HG03565 (cell line): ENCODE measurements around the gene ARHGAP5.

Experiments used
- ATAC-seq: cut with Tn5 transposase; IDR thresholded peaks from one replicate; pipeline ENCODE4 v1.9.1; 2021; ENCODE audit warnings: mild to moderate bottlenecking, moderate library complexity; ENCODE audit not compliant: unreplicated experiment

The ARHGAP5 gene

DNA sequence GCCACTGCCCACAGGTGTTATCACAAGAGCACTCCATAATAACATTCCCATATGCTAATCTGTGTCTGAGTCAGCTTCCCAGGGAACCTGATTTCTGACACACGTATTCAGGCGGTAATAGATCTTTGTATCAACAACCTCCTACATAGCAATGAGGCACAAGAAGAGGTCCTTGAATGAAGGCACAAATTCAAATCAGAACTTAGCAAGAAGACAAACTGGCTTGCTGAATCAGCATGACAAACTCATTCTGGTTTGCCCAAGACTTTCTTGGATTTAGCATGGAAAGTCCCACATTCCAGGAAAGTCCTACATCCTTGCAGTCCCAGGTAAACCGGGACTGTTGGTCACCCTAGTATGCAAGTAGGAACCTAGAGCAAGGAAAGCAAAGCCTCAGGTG is 90.8 kb downstream of the ARHGAP5 start:
- no peak for ATAC-seq

DNA sequence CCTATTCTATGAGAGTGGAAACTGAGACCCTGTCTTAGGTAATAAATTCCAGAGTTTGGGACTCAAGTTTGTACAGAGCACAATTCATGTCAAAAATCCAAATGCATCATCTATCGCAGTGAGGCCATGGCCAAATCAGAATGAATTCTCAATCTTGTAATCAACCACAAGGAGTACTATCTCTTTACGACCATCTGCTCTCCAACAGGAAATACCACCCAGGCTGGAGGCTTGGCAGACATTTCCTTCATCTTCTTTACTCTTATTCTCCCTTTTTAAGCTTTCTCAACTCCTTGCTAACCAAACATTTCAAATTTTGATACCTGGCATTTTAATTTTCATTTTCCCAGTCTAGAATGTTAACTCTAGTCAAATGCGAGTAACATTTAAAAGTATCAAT is 92.1 kb downstream of the ARHGAP5 start:
- no peak for ATAC-seq

GRCh38 chr14:32171469-32171868 is 94.4 kb downstream of the ARHGAP5 start:
- ATAC-seq: no peak

DNA sequence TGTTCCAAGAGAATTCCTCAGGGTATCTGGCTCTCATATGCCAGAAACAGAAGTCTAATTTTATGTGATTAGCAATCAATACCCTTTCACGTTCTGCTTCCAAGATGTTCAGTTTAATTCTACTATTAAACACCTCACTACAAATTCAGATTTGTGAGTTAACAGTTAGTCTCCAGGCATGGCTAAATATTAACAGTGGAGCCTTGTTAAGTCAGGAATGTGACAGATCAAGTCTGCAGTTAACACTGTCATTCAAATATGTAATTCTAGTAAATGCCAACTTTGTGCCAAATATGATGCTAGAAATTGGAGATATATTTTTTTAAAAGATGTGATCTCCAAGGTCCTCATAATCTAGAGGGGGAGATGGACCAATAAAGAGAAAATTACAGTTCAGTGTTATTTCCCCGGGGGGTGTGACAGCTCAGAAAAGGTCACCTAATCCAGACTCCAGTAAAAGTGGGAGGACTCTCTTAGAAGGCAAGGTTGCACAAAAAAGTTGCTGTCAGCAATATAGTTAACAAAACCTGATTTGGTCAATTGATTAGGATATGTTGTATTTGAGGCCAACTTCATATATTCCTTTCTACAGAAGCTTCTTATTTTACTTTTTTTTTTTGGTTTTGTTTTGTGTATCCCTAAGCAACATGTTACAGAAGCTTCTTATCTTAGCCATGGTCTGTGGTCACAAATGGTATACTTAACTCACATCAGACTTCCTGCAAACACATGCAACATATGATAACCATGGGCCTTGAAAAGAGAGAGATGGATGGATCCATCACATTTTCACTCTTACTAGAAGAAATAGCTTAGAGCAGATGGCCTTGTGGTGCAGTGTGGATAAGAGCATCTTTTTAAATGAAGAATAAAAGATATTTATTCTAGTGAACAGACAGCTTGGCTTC is 106.3 kb downstream of the ARHGAP5 start:
- ATAC-seq: no peak

DNA sequence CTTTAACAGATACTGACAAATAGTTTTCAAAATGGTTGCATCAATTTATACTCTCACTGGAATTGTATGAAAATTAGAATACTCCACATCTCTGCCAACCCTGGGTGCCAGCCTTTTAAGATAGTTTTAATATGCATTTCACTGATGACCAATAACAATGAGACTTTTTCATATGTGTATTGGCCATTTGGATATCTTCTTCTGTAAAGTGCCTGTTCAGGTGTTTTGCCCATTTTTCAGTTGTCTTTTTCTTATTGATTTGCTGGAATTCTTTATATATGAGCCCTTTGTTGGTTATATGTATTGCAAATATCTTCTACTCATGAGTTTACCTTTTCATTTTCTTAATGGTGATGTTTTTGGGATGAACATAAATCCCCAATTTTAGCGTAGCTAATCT is 108.0 kb downstream of the ARHGAP5 start:
- ATAC-seq: no peak

DNA sequence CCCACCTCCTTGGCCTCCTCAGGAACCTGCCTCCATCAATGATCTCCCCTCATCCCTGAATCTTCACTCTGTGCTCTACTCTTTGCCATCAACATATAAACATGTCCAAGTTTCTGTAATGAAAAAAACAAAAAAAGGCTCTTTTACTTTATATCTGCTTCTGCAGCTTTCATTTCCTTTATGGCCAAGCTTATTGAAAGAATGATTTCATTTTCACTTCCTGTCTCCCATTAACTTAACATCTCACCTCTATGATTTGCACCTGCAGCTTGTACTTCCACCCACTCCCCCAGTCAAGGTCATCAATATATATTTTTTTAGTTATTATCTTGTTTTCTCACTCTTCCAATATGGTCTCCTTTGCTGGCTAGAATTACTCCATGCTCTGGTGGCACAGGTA is 109.1 kb downstream of the ARHGAP5 start:
- no peak for ATAC-seq

DNA sequence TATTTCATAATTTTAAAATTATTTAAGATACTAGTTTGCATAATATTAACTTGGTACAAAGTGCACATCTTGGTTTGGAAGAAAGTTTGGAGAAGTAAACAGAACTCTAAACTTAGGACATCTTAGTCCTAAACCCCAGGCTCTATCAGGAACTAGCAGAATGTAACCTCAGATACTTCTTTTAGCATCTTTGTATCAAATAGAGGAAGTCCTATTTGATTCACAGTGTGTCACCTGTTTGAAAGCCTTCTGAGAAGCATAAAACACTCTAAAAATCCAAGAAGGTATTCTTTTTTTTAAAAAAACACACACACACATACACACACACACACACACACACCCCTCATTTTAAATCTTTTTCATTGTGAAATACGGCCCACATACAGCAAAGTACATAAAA is 112.7 kb downstream of the ARHGAP5 start:
- ATAC-seq: no peak

- no peak for ATAC-seq
Measured at GRCh38 chr14:32190673-32191072, 113.6 kb downstream of the ARHGAP5 start.

GRCh38 chr14:32192712-32193373 is 115.7 kb downstream of the ARHGAP5 start:
- ATAC-seq: no peak

DNA sequence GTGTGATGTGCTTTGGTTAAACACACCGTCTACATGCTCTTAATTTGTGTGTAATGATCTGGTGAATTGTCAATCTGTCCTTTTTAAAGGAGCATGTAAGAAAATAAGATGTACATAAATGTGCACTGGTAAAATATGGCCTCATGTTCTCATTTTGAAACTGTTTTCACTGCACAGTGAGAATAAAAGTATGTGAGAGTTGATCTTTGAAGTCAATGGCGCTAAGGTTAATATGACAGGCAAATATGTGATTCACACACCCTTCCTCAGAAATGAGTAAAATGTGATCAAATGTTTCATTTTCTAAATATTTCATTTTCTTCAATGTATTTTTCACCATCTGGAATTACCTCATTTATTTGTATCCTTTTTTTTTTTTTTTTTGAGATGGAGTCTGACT is 116.4 kb downstream of the ARHGAP5 start:
- ATAC-seq: no peak

DNA sequence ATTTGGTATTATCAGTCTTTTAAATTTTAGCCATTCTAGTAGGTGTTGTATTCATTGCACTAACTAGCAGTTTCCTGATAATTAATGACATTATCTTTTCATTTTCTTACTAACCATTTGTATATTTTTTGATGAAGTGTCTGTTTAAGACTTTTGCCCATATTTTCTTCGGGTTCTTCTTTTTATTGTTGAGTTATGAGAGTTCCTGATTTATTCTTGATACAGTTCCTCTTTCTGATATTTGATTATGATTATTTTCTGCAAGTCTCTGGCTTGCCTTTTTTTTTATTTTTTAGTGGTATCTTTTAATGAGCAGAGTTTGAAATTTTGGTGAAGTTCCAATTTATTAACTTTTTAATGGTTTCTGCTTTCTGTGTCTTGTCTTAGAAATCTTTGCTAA is 118.5 kb downstream of the ARHGAP5 start:
- ATAC-seq: no peak

DNA sequence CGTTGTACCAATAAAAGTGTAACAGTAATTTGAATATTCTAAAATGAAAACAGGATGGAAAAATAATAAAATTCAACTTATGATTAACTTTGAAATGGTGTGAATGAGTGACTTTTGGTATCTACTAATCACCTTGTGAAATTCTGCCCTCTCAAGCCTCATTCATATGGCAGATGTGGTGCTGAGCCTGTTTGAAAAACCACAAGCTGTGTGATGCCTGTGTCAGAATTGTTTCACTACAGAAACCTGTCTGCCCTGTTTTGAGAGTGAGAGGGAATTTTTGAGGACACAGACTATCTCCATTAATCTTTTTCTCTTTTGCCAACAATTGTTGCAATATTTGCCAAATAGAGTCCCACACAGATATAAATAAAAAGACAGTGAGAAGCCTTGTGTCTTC is 120.8 kb downstream of the ARHGAP5 start:
- ATAC-seq: peak; percentile 43

DNA sequence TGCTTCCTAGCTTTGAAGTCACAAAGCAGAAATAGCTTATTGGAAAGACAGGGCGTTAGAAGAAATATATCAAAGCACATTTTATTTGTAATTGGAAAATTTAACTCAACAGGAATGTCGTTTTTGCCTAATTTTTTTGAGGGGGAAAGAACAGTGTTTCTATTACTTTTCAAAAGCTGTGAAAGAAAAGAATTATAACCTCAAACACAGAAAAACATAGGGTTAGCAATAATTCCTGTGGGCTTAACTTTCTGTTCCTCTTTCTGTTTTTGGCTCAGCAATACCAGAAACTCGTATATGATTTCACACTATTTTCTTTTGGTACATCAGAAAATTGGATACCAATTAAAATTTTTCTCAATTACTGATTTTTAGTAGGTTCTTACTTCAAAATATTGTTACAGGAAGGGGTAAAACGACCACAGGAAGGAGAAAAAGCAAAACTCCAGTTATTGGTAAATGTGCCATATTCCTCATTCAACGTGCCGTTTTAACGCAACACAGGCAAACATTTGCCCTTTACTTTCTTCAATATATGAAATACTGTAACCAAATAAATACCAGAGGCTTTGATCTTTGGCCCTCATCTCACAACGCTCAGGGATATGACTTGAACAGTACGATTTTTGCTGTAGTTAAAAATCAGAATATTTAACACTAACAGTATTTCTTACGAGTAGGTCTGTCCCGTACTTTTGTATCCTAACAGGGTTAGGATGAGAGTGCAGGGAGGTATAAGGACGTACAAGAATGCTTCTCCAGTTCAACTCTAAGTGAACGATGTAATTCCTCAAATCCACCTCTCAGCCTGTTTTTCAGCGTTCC is 123.5 kb downstream of the ARHGAP5 start:
- ATAC-seq: no peak

GRCh38 chr14:32201193-32201815 is 124.2 kb downstream of the ARHGAP5 start:
- ATAC-seq: peak; percentile 31

GRCh38 chr14:32201816-32202490 is 124.8 kb downstream of the ARHGAP5 start, which contains the start of gene RNU6-7:
Gene RNU6-7, plus strand, starts transcription at chr14:32202045.
- no peak for ATAC-seq

GRCh38 chr14:32202491-32202997 is 125.4 kb downstream of the ARHGAP5 start:
- ATAC-seq: no peak

DNA sequence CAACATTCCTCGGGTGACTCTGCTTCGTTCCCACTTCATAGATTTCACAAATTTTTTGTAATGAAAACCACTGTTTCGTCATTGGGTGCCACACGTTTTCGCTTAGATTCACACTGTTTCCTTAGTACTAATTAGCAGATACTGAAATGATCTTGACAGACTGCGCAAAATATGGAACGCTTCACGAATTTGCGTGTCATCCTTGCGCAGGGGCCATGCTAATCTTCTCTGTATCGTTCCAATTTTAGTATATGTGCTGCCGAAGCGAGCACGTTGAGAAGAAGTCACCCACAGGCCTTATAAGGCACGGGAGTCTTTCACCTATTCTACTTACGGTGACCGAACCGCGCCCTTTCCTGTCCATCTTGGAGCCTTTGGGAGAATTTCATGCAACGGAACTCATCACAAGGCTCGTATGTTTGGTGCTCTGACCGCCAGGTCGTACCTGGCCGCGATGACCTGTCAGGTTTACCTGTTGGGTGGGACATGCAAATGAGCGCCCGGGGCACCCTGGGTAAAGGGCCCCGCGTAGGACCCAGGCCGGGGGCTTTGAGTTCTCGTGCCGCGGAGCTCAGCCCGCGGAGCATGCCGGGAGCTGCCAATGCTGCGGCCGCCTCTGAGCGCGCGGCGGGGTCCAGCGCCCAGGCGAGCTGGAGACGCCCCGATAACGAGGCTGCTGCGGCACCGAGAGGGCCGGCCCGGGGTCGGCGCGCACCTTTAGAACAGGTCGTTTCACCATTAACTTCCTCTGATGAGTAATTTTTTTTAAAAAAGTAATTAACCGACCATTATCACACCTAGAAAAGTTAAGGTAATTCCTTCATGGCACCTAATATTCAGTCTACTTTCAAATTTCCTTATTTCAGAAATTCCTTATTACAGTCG is 126.1 kb downstream of the ARHGAP5 start, which contains the start of gene RNU6-8:
Gene RNU6-8 (minus strand): TSS at position 272 of the 885 bp plus-strand sequence.
- ATAC-seq: peak; percentile 50

- ATAC-seq: no peak
Measured at GRCh38 chr14:32203928-32204357, 126.8 kb downstream of the ARHGAP5 start.

DNA sequence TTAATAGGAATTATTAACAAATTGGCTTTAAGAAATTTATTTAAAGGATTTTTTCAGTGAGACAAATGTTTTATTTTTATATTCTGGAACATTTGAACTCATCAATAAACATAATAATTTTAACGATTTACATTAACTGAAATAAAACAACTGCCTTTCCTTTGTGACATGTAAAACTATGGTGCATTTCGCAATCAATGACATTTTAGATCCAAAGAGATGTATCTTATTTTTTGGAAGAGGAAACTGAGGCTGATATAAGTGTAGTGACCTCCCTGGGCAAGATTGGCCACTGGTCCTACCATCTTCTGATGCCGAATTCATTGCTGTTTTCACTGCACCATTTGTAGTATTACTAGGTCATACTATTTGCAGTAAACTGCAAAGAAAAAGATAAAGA is 128.4 kb downstream of the ARHGAP5 start:
- ATAC-seq: no peak
